Subcutaneous adipose tissue (tissue), 4 donors: ENCODE results near the gene HOXB1. TPM values are rescaled to one million over a fixed set of nuclear protein-coding genes. Genes with fewer than 3 reads are reported as not detected.

Experiments
- total RNA-seq, 4 donors: library from RNA; depleted of rRNA; stranded (reverse); fragments of >200 nt; gene quantifications; one replicate each; pipeline ENCODE4 v1.1.0, GENCODE V29; 2016
- TF ChIP-seq, protein P1 (sequence below): fragments of 450-650 bp; IDR thresholded peaks from one replicate; pipeline ENCODE4 v1.5.1; 2016; ENCODE audit warnings: low read depth, mild to moderate bottlenecking, control low read depth, antibody characterized with exemption, moderate library complexity

HOXB1 gene
- total RNA-seq, 4 donors from 2014 or later, result not detected

DNA sequence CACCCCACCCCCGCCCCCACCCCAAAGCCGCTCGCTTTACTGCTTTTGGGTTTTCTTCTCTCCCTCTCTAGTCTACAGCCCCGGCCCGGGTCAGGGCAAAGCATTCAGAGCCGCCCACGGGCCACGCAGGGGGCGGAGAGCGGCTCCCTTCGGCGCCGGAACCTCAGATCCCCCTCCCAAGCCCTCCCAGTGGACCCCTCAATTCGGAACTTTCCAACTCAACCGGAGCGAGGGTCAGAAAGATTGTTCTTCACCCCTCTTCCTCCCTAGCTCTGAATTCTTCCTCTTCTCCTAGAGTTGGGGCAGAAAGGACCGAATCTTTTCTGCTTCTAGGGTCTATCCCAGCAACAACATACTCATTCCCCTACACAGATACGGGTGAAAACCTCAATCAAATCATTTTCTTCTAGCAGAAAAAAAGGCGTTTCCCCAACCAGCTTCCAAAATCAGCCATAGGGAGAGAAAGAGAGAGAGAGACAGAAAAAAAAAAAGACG is 13.1 kb upstream of the HOXB1 start:
- TF ChIP-seq, protein P1, sequence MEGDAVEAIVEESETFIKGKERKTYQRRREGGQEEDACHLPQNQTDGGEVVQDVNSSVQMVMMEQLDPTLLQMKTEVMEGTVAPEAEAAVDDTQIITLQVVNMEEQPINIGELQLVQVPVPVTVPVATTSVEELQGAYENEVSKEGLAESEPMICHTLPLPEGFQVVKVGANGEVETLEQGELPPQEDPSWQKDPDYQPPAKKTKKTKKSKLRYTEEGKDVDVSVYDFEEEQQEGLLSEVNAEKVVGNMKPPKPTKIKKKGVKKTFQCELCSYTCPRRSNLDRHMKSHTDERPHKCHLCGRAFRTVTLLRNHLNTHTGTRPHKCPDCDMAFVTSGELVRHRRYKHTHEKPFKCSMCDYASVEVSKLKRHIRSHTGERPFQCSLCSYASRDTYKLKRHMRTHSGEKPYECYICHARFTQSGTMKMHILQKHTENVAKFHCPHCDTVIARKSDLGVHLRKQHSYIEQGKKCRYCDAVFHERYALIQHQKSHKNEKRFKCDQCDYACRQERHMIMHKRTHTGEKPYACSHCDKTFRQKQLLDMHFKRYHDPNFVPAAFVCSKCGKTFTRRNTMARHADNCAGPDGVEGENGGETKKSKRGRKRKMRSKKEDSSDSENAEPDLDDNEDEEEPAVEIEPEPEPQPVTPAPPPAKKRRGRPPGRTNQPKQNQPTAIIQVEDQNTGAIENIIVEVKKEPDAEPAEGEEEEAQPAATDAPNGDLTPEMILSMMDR, result no peak

DNA sequence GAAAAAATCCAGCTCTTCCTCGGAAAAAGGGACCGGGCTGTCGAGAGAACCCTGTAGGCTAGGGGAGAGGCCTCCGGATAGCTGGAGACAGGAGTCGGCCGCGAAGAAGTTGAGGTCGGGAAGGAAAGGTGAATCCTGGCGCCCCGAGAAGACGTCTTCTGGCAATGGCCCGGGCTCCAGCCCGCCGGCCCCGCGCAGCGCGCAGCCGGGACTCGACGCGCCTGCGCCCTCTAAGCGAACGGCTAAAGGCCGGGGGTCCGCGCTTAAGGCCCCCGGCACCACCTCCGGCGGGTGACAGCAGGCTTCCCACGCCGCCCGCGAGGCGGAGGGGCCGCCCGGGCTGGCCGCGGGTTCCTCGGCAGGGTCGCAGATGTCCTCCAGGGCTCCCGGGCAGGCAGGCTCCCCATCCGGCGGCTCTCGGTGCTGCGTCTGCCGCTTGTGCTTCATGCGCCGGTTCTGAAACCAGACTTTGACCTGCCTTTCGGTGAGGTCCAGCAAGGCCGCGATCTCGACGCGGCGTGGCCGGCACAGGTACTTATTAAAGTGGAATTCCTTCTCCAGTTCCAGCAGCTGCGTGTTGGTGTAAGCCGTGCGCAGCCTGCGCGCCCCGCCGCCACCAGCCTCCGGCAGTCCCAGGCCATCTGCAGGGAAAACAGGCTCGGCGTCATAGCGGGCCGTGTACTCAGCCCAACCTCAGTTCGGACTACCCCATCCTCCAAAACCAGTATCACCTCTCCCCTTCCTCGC is 12.5 kb upstream of the HOXB1 start:
- TF ChIP-seq, protein P1, result no peak

DNA sequence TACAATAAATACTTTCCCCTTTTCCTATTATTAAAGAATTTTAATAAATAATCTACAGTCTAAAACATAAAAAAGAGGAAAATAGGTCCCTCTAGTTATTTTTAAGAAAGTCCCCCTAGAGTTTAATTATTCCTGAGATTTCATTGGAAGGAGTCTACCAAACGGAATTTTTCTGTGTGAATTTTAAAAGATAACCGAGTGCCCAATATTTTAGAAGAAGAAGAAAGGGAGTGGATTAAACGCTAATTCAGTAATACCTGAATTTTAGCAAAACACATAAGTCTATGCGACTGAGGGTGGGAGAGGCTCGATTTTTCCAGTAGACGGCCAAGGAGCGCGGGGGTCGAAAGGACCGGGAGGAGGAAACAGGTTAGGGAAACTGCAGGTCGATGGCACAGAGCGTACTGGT is 11.9 kb upstream of the HOXB1 start:
- TF ChIP-seq, protein P1, result no peak

DNA sequence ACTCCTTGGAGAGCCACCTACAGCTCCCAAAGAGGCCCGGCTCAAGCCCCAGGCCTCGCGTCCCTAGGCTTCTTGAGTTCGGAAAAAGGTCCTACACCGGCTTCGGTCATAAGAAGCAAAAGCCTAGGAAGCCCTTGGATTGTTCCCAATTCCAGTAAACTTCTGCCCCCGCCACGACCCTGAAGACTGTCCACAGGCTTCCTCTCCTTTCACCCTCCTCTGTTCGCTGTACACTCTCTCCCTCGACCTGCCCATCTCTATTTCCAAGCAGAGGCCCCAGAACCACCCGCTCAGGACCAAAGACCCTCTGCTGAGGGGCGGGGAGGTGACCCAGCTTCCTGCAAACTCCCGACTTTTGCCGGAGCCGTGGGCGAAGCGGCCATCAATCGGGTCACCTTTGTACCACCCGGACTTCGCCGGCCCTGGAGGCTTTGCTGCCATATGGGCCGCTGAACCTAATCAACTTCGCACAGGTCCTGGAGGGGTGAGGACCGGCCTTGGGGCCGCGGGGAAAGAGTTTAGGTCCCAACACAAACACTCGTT is 11.4 kb upstream of the HOXB1 start:
- TF ChIP-seq, protein P1, result no peak

DNA sequence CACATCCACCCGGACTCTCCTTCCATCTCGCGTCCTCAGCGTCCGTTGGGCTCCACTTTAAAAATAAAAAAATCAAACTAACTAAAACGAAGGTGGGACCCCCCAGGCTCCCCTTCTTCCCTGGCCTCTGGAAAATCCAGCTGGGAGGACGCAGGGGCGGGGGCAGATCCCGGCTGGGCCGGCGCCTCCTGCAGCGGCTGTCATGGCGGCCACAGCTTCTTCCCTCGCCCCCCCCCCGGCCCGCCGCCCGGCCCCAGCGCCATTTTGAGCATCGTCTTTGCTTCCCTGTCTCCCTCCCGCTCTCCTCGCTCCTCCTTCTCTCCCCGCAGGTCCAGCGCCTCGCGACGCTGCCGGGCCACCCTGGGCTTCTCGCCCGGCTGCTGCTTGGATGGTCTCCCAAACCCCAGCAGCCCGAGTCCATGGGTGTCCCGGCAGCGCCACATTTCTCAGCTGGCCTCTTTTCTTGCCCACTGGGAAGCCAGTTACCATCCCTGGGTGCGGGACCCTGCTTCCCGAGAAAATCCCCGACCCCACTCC is 10.8 kb upstream of the HOXB1 start:
- TF ChIP-seq, protein P1, result no peak

DNA sequence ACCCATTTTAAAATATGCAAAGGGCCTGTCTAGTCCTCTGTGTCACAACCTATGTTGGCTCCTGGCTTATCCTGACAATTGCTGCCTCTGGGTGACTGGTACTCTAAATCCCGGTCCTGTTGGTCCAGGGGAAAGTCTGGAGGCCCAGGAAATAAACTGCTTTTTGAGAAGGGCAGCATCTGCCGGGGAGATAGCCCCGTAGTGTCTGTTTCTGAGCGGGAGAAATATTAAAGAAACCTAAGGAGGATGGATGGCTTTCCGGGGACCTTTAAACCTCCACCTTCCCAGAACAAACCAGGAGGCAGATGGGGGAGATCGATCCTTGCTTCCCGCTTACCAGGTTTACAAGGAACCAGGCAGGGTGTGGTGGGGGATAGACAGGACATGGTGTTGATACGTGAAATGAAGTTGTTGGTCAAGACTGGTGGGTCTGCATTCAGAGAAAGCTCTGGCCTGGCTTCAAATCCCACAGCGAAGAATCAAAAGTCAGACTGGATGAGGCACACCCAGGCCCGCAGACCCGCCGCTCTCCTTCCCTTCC is 10.3 kb upstream of the HOXB1 start:
- TF ChIP-seq, protein P1, result no peak

DNA sequence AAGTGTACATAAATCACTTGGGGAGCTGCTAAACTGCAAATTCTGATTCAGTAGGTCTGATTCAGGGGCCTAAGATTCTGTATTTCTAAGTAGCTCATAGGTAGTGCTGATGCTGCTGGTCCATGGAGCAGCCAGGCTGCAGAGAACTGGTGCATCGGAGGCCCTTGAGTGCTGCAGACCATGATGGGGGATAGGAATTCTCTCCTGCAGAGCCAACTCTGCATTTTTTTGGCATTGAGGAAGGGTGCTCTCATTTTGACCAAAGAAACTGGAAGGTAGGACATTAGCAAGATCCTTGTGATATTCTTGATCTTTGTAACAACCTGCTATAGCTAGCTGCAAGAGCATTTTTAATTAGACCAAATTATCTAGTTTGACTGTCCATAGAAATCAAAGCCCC is 9.4 kb upstream of the HOXB1 start:
- TF ChIP-seq, protein P1, result no peak
